H1 (cell line): ENCODE data around the gene PRAME. TPM values are rescaled to one million over a fixed set of nuclear protein-coding genes. Genes with fewer than 3 reads are reported as not detected.

Experiments
- CTCF ChIA-PET: fragments of 300-600 bp; sonication (Branson Sonifier 250); formaldehyde crosslinking; loops from one replicate; lab custom pipeline; 2021; ENCODE audit not compliant: partially characterized antibody; lab: Charles Lee
- POLR2A ChIA-PET: fragments of 300-600 bp; sonication (Branson Sonifier 250); formaldehyde crosslinking; loops from one replicate; lab custom pipeline; 2021; ENCODE audit warnings: inconsistent platforms; ENCODE audit not compliant: partially characterized antibody; lab: Charles Lee
- DNase-seq, 2 experiments: peaks; one replicate each; pipeline versions ENCODE4 v3.0.0 to v3.0.0-alpha.2; 2010 to 2022; ENCODE audit warnings: low spot score in 2 of 2, low read depth in 1 of 2, mixed read lengths in 1 of 2
- FAIRE-seq: peaks from 2 replicates; lab custom pipeline; 2011; peaks lifted over from hg19 to GRCh38; lab: Jason Lieb, UNC
- H2AFZ ChIP-seq: 2 replicates; pipeline ENCODE4 v1.8.1; 2012; ENCODE audit warnings: low read length, inconsistent platforms
- H2AK5ac ChIP-seq: 2 replicates; pipeline ENCODE4 v1.6.1; 2013; ENCODE audit warnings: low read depth, low read length
- H2BK120ac ChIP-seq: replicated peaks from 2 replicates; pipeline ENCODE3; 2013; ENCODE audit warnings: low read depth, low read length, inconsistent platforms
- H2BK12ac ChIP-seq: 2 replicates; pipeline ENCODE4 v1.6.1; 2013; ENCODE audit warnings: low read depth, low read length
- H2BK15ac ChIP-seq: 2 replicates; pipeline ENCODE4 v1.6.1; 2013; ENCODE audit warnings: low read length
- H2BK20ac ChIP-seq: 2 replicates; pipeline ENCODE4 v1.6.1; 2013; ENCODE audit warnings: low read length
- H2BK5ac ChIP-seq: 2 replicates; pipeline ENCODE4 v1.6.1; 2013; ENCODE audit warnings: low read depth, low read length
- H3K14ac ChIP-seq: 2 replicates; pipeline ENCODE4 v1.6.1; 2013; ENCODE audit warnings: inconsistent platforms; ENCODE audit not compliant: insufficient read length
- H3K18ac ChIP-seq: 2 replicates; pipeline ENCODE4 v1.6.1; 2013; ENCODE audit warnings: low read length; ENCODE audit errors: extremely low read depth
- H3K23ac ChIP-seq: 2 replicates; pipeline ENCODE4 v1.6.1; 2013; ENCODE audit warnings: inconsistent platforms; ENCODE audit not compliant: insufficient read length
- H3K23me2 ChIP-seq: 2 replicates; pipeline ENCODE4 v1.6.1; 2013; ENCODE audit warnings: low read depth, low read length
- H3K27ac ChIP-seq: 2 replicates; pipeline ENCODE4 v1.6.1; 2011; ENCODE audit warnings: low read depth, low read length, inconsistent platforms
- H3K27me3 ChIP-seq, 4 experiments: replicated peaks in 1 of 4; 1 replicate in 1 of 4; 2 replicates in 3 of 4; pipeline versions ENCODE4 v1.6.1 to v1.8.1; 2011 to 2013; ENCODE audit warnings: low read length in 3 of 4, mild to moderate bottlenecking in 3 of 4, inconsistent platforms in 2 of 4, mixed read lengths in 2 of 4, moderate library complexity in 1 of 4; ENCODE audit not compliant: control insufficient read depth in 3 of 4, insufficient read depth in 3 of 4; ENCODE audit errors: extremely low read depth in 1 of 4
- H3K36me3 ChIP-seq, 4 experiments: 2 replicates each; pipeline versions ENCODE4 v1.6.1 to v1.8.1; 2011 to 2013; ENCODE audit warnings: mild to moderate bottlenecking in 4 of 4, low read length in 3 of 4, moderate library complexity in 2 of 4, control low read depth in 1 of 4, inconsistent platforms in 1 of 4; ENCODE audit not compliant: insufficient read depth in 4 of 4, control insufficient read depth in 2 of 4
- H3K4ac ChIP-seq: replicated peaks from 2 replicates; pipeline ENCODE3; 2013; ENCODE audit warnings: low read length, low read depth, mixed read lengths, inconsistent platforms; ENCODE audit not compliant: insufficient read length
- H3K4me1 ChIP-seq, 4 experiments: replicated peaks in 1 of 4; 1 replicate in 1 of 4; 2 replicates in 3 of 4; pipeline versions ENCODE4 v1.6.1 to v1.8.1; 2011 to 2013; ENCODE audit warnings: low read length in 3 of 4, inconsistent platforms in 2 of 4, mixed read lengths in 1 of 4; ENCODE audit not compliant: insufficient read depth in 4 of 4, control insufficient read depth in 3 of 4
- H3K4me2 ChIP-seq, 2 experiments: 2 replicates each; pipeline versions ENCODE4 v1.6.1 to v1.8.1; 2011 to 2013; ENCODE audit warnings: low read depth in 2 of 2, low read length in 2 of 2, control low read depth in 1 of 2, inconsistent platforms in 1 of 2, mild to moderate bottlenecking in 1 of 2; ENCODE audit not compliant: insufficient read depth in 1 of 2
- H3K4me3 ChIP-seq, 4 experiments: fragments of 200-600, 300-600 bp in 1 of 4; sonication (generic), shearing (Covaris generic), sonication (Bioruptor Twin) in 1 of 4; 2 replicates each; pipeline versions ENCODE4 v1.5.1 to v1.8.1; 2011 to 2016; ENCODE audit warnings: low read length in 4 of 4, low read depth in 3 of 4, control low read depth in 2 of 4, inconsistent platforms in 2 of 4, mild to moderate bottlenecking in 2 of 4, mixed read lengths in 1 of 4, moderate library complexity in 1 of 4; ENCODE audit not compliant: insufficient read depth in 2 of 4; ENCODE audit errors: extremely low read depth in 1 of 4
- H3K56ac ChIP-seq: replicated peaks from 2 replicates; pipeline ENCODE3; 2013; ENCODE audit warnings: low read depth, mild to moderate bottlenecking, mixed read lengths, low read length, inconsistent platforms; ENCODE audit not compliant: insufficient read length
- H3K79me1 ChIP-seq: 2 replicates; pipeline ENCODE4 v1.6.1; 2013; ENCODE audit warnings: low read depth, low read length, control low read depth
- H3K79me2 ChIP-seq, 2 experiments: 2 replicates each; pipeline versions ENCODE4 v1.6.1 to v1.8.1; 2012 to 2013; ENCODE audit warnings: low read length in 2 of 2, mild to moderate bottlenecking in 2 of 2, inconsistent platforms in 1 of 2; ENCODE audit not compliant: insufficient read depth in 2 of 2, control insufficient read depth in 1 of 2
- H3K9ac ChIP-seq, 4 experiments: replicated peaks in 1 of 4; 1 replicate in 1 of 4; 2 replicates in 3 of 4; pipeline versions ENCODE4 v1.6.1 to v1.8.1; 2011 to 2013; ENCODE audit warnings: low read depth in 3 of 4, low read length in 3 of 4, control low read depth in 2 of 4, mild to moderate bottlenecking in 2 of 4, moderate library complexity in 2 of 4, inconsistent platforms in 1 of 4; ENCODE audit errors: extremely low read depth in 1 of 4
- H3K9me3 ChIP-seq, 2 experiments: 2 replicates each; pipeline versions ENCODE4 v1.6.1 to v1.8.1; 2012 to 2013; ENCODE audit warnings: mild to moderate bottlenecking in 2 of 2, moderate library complexity in 2 of 2, control low read depth in 1 of 2, inconsistent platforms in 1 of 2, low read depth in 1 of 2, low read length in 1 of 2, mixed read lengths in 1 of 2; ENCODE audit not compliant: insufficient read depth in 2 of 2
- H4K20me1 ChIP-seq, 2 experiments: replicated peaks in 1 of 2; 2 replicates each; pipeline versions ENCODE3 to v1.8.1; 2011 to 2013; ENCODE audit warnings: inconsistent platforms in 2 of 2, low read length in 2 of 2, mild to moderate bottlenecking in 1 of 2; ENCODE audit not compliant: insufficient read depth in 2 of 2, control insufficient read depth in 1 of 2
- H4K5ac ChIP-seq: 2 replicates; pipeline ENCODE4 v1.6.1; 2013; ENCODE audit warnings: low read length, low read depth, mixed read lengths, inconsistent platforms; ENCODE audit not compliant: insufficient read length
- H4K8ac ChIP-seq: 2 replicates; pipeline ENCODE4 v1.8.0; 2013; ENCODE audit warnings: mild to moderate bottlenecking, moderate library complexity, low read length, inconsistent platforms; ENCODE audit not compliant: insufficient read depth; ENCODE audit errors: extremely low read depth
- H4K91ac ChIP-seq: replicated peaks from 2 replicates; pipeline ENCODE3; 2013; ENCODE audit warnings: low read length, mixed read lengths, inconsistent platforms; ENCODE audit not compliant: insufficient read length
- ATF2 ChIP-seq: IDR thresholded peaks from 2 replicates; pipeline ENCODE4 v1.6.1; 2012; ENCODE audit warnings: low read length, inconsistent platforms
- CBX5 ChIP-seq: fragments of 300-800, 300-1000 bp; sonication (generic); IDR thresholded peaks from 2 replicates; pipeline ENCODE4 v1.7.1; 2016; ENCODE audit warnings: antibody characterized with exemption, low read length, low read depth
- CEBPB ChIP-seq: IDR thresholded peaks from 2 replicates; pipeline ENCODE4 v1.6.1; 2012; ENCODE audit warnings: low read depth, low read length
- EP300 ChIP-seq, 2 experiments: IDR thresholded peaks; 1 replicate in 1 of 2; 2 replicates in 1 of 2; pipeline ENCODE4 v1.6.1; 2011 to 2012; ENCODE audit warnings: low read depth in 2 of 2, low read length in 2 of 2, mild to moderate bottlenecking in 2 of 2, borderline replicate concordance in 1 of 2, inconsistent platforms in 1 of 2, moderate library complexity in 1 of 2
- FOSL1 ChIP-seq: IDR thresholded peaks from 2 replicates; pipeline ENCODE4 v1.6.1; 2011; ENCODE audit warnings: mild to moderate bottlenecking, low read depth, low read length, moderate library complexity; ENCODE audit not compliant: insufficient read depth
- GABPA ChIP-seq: IDR thresholded peaks from 2 replicates; pipeline ENCODE4 v1.6.1; 2011; ENCODE audit warnings: mild to moderate bottlenecking, low read length, moderate library complexity, borderline replicate concordance; ENCODE audit not compliant: insufficient read depth
- HDAC2 ChIP-seq, 2 experiments: fragments of 300-600 bp in 1 of 2; sonication (generic) in 1 of 2; IDR thresholded peaks; 2 replicates each; pipeline ENCODE4 v1.6.1; 2011 to 2012; ENCODE audit warnings: low read depth in 2 of 2, low read length in 2 of 2, mild to moderate bottlenecking in 2 of 2, moderate library complexity in 2 of 2, borderline replicate concordance in 1 of 2, inconsistent platforms in 1 of 2
- RXRA ChIP-seq: IDR thresholded peaks from 2 replicates; pipeline ENCODE4 v1.6.1; 2011; ENCODE audit warnings: low read depth, mild to moderate bottlenecking, low read length, moderate library complexity; ENCODE audit not compliant: insufficient read depth
- SP2 ChIP-seq: IDR thresholded peaks from 2 replicates; pipeline ENCODE4 v1.6.1; 2012; ENCODE audit warnings: mild to moderate bottlenecking, low read length, inconsistent platforms
- SP4 ChIP-seq: IDR thresholded peaks from 2 replicates; pipeline ENCODE4 v1.6.1; 2012; ENCODE audit warnings: low read length, inconsistent platforms
- TAF1 ChIP-seq: IDR thresholded peaks from 2 replicates; pipeline ENCODE4 v1.6.1; 2011; ENCODE audit warnings: mild to moderate bottlenecking, low read depth, low read length
- TAF7 ChIP-seq: optimal IDR thresholded peaks from 2 replicates; pipeline ENCODE3; 2011; ENCODE audit warnings: low read depth, mild to moderate bottlenecking, inconsistent platforms, low read length, moderate library complexity, borderline replicate concordance
- WGBS, 2 experiments: shearing (Covaris generic) in 1 of 2; methylation state at CpG; one replicate each; pipeline versions ENCODE4 v1.1.6 to v1.1.7; 2013 to 2015; ENCODE audit warnings: low lambda C conversion rate in 2 of 2, mixed read lengths in 2 of 2, inconsistent platforms in 1 of 2, low coverage in 1 of 2, missing lambda C conversion rate in 1 of 2; ENCODE audit not compliant: insufficient replicate concordance in 2 of 2, insufficient coverage in 1 of 2, insufficient read length in 1 of 2; ENCODE audit errors: extremely low coverage in 1 of 2, missing lambda C conversion rate in 1 of 2; 5-methylcytosine and 5-hydroxymethylcytosine counted together
- polyA plus RNA-seq, 7 experiments: library from polyadenylated mRNA; depleted of rRNA in 3 of 7; stranded (reverse) in 5 of 7; unstranded in 2 of 7; fragments of >200 nt in 5 of 7; fragments of 200-250 nt in 2 of 7; gene quantifications; 1 replicate in 5 of 7; 2 replicates in 1 of 7; 4 replicates in 1 of 7; pipeline versions ENCODE4 v1.2.1 to v1.2.3, GENCODE V29; 2011 to 2013; ENCODE audit warnings: missing spikeins in 2 of 7, mixed read lengths in 2 of 7
- total RNA-seq: library from RNA; stranded (reverse); fragmentation: NEBNext Ultra II Directional; extraction: Animal tissue kit (Norgen Biotek cat#: 25700); gene quantifications from 2 replicates; pipeline ENCODE4 v1.2.1, GENCODE V29; 2021

The PRAME gene
- total and polyA plus RNA-seq, 2 of the 8 experiments (the other 6 are each of a cell fraction or from before 2014, with no cell fraction given): 0.15 to 1.1 TPM

GRCh38 chr22:22555596-22555995 lies 3.5 kb downstream of the PRAME start:
- no peak overlapping the region for H3K9ac ChIP-seq
- 91% methylated on average over 9 of the region's 9 CpGs; no CpG with 5 or more reads in 1 of the 2 experiments for WGBS, 2 experiments
- H3K4me1 ChIP-seq: no peaks in the 10 kb centered on the region
- no peak overlapping the region for H2BK5ac ChIP-seq
- no peak overlapping the region for H4K5ac ChIP-seq
- no peak overlapping the region for H3K14ac ChIP-seq
- peaks cover 14 to 47% of the 10 kb centered on the region in 2 experiments for H3K9me3 ChIP-seq
- no peak overlapping the region for H4K91ac ChIP-seq
- no peak overlapping the region for H3K4me2 ChIP-seq
- no peaks in the 10 kb centered on the region for H3K79me2 ChIP-seq
- DNase-seq (no peak), FAIRE-seq (no peak)
- no peak overlapping the region for H2AK5ac ChIP-seq
- H3K27ac ChIP-seq: no peak overlapping the region
- H2BK120ac ChIP-seq: no peak overlapping the region
- no peak overlapping the region for H2AFZ ChIP-seq
- no peak overlapping the region for H3K4ac ChIP-seq
- no peak overlapping the region for H2BK15ac ChIP-seq
- H3K79me1 ChIP-seq: no peaks in the 10 kb centered on the region
- no peak overlapping the region for H3K4me3 ChIP-seq
- H3K23ac ChIP-seq: no peak overlapping the region
- H3K36me3 ChIP-seq: no peaks in the 10 kb centered on the region
- ChIA-PET POLR2A (no interaction called here), CTCF (interaction anchor here (1.0 kb wide), 1 partner anchor 92 kb away, joined by 3 read pairs; no protein-coding TSS in a partner anchor)
- no peak overlapping the region for H2BK12ac ChIP-seq
- H3K56ac ChIP-seq: no peak overlapping the region
- H3K23me2 ChIP-seq: no peaks in the 10 kb centered on the region
- peaks cover 7 to 31% (median 18%) of the 10 kb centered on the region in 4 experiments; a peak in 6 of 7 replicates for H3K27me3 ChIP-seq
- H4K20me1 ChIP-seq: no peaks in the 10 kb centered on the region
- no peak overlapping the region for H2BK20ac ChIP-seq
- H3K18ac ChIP-seq: no peak overlapping the region
- no peak overlapping the region; the same call in 1 of the 2 replicates for H4K8ac ChIP-seq
- TF ChIP-seq TAF1: no peak
- no peak for TF ChIP-seq SP4
- no peak for TF ChIP-seq FOSL1
- TF ChIP-seq ATF2: no peak
- TF ChIP-seq HDAC2 (IDR thresholded peaks at IDR 0.05; ENCODE audit: borderline replicate concordance in 1 of 2, low read depth in 2 of 2, low read length in 2 of 2): no peak
- no peak for TF ChIP-seq CBX5
- TF ChIP-seq RXRA: no peak
- no peak for TF ChIP-seq EP300 (IDR thresholded peaks at IDR 0.05; ENCODE audit: borderline replicate concordance in 1 of 2, low read depth in 2 of 2, low read length in 2 of 2)
- TF ChIP-seq SP2: no peak
- TF ChIP-seq GABPA: no peak
- TF ChIP-seq CEBPB: no peak
- no peak for TF ChIP-seq TAF7
